Motor neuron (in vitro differentiated cells): ENCODE data around the gene IL16. TPM values are rescaled to one million over a fixed set of nuclear protein-coding genes. Genes with fewer than 3 reads are reported as not detected.

Experiments used
- ATAC-seq, 8 experiments: fragments of 200-7000 bp; cut with Tn5 transposase; replicated peaks in 6 of 8; 2 replicates each; pipeline ENCODE4 v1.8.0; 2021; ENCODE audit warnings: mild to moderate bottlenecking in 8 of 8, moderate library complexity in 8 of 8
- H3K27ac ChIP-seq, 2 donors: fragments of 250-450 bp; sonication (Bioruptor Pico); 2 replicates each; pipeline ENCODE4 v1.9.0; 2021; ENCODE audit warnings: antibody characterized with exemption in 2 of 2, mild to moderate bottlenecking in 2 of 2, moderate library complexity in 1 of 2
- H3K4me1 ChIP-seq, 2 donors: fragments of 250-450 bp; sonication (Bioruptor Pico); replicated peaks in 1 of 2; 2 replicates each; pipeline ENCODE4 v1.6.1; 2021; ENCODE audit warnings: antibody characterized with exemption in 2 of 2, mild to moderate bottlenecking in 2 of 2, moderate library complexity in 1 of 2
- H3K4me3 ChIP-seq, 5 donors: fragments of 250-450 bp; sonication (Bioruptor Pico); 2 replicates each; pipeline ENCODE4 v1.9.0; 2021; ENCODE audit warnings: antibody characterized with exemption in 5 of 5, mild to moderate bottlenecking in 5 of 5, moderate library complexity in 4 of 5
- whole genome bisulfite sequencing, 10 experiments: fragments of 450-650 bp; shearing (Covaris generic); methylation state at CpG; one replicate each; pipeline ENCODE4 v1.0.0; 2022; 5-methylcytosine and 5-hydroxymethylcytosine counted together
- in situ Hi-C, 9 experiments: fragments of 400-800 bp; cut with MboI; loops; one replicate each; pipeline ENCODE4 v1.15.0; 2021; ENCODE audit warnings: low sequenced_read_pairs in 9 of 9, low pct_unique_long_range_greater_than_20kb in 2 of 9; ENCODE audit not compliant: unreplicated experiment in 9 of 9
- total RNA-seq, 8 experiments: library from RNA; unstranded; fragments of 300-600 nt; gene quantifications; 2 replicates each; pipeline versions ENCODE4 v1.2.3 to v1.2.4, GENCODE V29; 2022

IL16 gene
- total RNA-seq, 8 experiments from 2014 or later: 0.22 to 1.1 (median 0.63) TPM

DNA sequence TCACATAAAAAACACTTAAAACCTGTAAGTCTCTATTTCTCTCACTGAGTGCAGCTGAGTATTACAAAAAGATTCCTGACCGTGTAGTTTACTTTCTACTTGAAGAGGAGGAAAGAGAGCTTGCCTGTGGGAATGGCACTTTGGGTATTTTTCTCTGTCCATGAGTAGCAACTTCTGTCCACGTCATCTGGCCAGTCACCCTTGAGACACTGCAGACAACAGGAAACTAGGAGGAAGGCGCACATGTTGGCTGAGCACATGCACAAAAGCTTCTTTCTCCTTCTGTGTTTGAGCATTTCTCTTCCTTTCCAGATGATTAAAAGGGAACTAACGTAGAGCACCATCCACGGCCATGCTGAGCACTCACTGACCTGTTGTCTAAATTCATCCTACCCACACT, 107.5 kb downstream of the IL16 start:
- in situ Hi-C loops: no loop called here
- peak in 6 of 8 experiments; percentile 41 to 66 (median 56) for ATAC-seq
- peaks cover 14 to 16% of the 10 kb centered on the region in 2 donors for H3K4me1 ChIP-seq
- 20 to 100% (median 60%) methylated on average over 1 to 5 of the region's 5 CpGs; no CpG with 5 or more reads in 2 of the 10 experiments for WGBS, 10 experiments
- peak overlapping the region; percentile 15 to 33 for H3K27ac ChIP-seq
- H3K4me3 ChIP-seq: no peak overlapping the region

DNA sequence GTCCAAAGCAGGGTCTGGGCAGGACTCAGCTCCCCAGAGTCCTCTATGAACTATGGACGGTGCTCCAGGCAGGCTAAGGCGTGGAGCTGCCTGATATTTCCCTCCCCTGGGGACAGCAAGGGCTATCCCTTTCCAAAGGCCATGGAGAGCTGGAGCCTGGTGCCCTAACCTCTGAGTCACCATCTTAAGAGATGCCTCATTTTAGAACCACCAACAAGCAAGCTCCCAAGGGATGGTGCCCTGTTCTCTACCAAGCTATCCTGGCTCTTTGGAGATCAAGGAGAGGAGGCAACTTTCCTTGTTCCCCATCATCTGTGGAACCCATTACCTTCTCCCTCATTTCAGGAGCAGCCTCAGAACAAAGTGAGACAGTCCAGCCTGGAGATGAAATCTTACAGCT, 111.6 kb downstream of the IL16 start:
- H3K4me3 ChIP-seq: no peak overlapping the region
- ATAC-seq: no peak
- in situ Hi-C loops: no loop called here
- WGBS, 10 experiments: 83% methylated on average over 2 of the region's 2 CpGs; no CpG with 5 or more reads in 9 of the 10 experiments
- peaks cover 13 to 14% of the 10 kb centered on the region in 2 donors for H3K4me1 ChIP-seq
- H3K27ac ChIP-seq: no peak overlapping the region

DNA sequence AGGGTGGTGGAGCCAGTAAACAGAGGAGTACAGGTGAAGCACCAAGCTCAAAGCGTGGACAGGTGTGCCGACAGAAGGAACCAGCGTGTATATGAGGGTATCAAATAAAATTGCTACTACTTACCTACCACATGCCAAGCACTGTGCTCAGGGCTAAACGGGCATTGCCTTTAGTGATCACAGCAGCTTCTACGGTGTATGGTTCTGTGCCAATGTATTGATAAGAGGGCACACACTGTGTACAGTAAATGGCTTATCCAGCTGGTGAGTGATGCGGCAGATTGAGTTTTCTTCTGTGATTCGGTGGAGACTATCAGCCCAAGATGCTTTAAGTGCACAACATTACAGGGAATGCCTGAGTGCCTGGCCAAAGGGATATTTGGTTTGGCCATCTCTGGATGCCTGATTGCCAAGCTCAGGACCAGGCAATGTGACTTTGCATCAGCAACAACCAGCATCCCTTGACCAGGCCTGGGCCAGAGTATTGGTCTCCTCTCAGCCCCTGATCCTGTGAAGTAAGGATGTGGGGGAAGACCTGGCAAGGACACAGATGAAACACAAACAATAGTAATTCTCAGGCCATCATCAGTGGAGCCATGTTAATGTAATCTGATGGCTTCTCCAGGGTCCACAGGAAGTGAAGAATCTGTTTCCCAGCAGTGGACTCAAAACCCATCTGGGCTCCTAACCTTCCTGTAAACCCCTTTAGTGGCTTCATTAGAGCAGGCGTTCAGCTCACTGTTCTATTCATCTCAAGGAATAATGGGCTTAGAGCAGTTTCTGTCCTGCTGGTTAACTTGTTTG, 113.2 kb downstream of the IL16 start:
- in situ Hi-C loops: no loop called here
- 67 to 100% (median 87%) methylated on average over 1 to 7 of the region's 8 CpGs; no CpG with 5 or more reads in 3 of the 10 experiments for WGBS, 10 experiments
- H3K27ac ChIP-seq: no peak overlapping the region
- no peak overlapping the region for H3K4me3 ChIP-seq
- no peak for ATAC-seq
- H3K4me1 ChIP-seq: no peaks in the 10 kb centered on the region

DNA sequence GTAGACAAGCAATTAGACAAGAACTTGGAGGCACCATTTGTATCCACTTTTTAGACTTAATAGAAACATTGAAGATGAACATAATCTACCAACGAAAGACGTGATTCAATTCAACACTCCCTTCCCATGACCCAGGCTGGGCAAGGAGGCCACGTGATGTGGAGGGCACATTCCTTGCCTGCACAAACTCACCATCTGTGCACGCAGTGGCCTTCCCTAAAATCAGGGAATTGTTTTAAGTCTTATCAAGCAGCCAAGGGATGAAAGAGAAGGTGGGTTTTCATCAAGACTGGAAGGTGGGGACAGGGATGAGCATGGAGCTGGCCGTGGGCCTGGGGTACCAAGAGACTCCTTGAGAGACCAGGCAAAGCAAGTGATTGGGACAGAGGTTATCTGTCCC, 113.8 kb downstream of the IL16 start:
- ATAC-seq: no peak
- H3K4me1 ChIP-seq: no peaks in the 10 kb centered on the region
- no peak overlapping the region for H3K4me3 ChIP-seq
- H3K27ac ChIP-seq: no peak overlapping the region
- 83 to 100% (median 92%) methylated on average over 1 to 5 of the region's 5 CpGs; no CpG with 5 or more reads in 3 of the 10 experiments for WGBS, 10 experiments
- in situ Hi-C loops: no loop called here

DNA sequence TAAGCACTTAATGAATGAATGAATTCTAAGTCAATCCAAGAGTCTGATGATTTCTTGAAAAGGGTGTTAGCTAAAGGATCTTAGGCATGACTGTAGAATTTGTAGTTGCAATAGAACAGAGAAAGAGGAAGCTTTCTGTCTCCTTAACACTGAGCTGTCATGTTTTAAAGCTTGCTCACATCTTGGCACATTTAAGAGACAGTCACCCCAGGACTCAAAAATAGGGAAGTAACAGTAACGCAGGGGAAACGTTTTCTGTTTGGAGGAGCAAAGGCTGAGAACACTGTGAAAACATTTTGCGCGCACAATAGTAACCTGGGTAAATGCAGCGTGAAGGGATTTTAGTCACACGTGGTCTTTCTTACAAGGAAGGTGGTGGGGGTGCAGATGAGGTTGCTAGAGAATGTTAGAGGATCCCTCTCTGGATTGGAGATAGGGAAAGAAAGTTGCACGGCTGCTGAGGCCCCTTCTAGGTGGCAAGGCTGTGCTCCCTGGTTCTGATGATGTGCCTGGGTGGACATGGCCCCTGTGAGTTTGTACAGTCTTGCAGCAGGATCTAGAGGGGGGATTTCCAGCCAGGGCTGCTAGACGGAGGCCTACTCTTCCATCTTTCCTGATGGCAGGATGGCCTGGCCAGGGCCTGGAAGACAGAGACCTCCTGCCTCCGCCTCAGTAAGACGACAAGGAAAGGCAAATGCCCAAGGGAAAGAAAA, 115.2 kb downstream of the IL16 start:
- no peak for ATAC-seq
- WGBS, 10 experiments: 42 to 96% (median 84%) methylated on average over 2 to 8 of the region's 10 CpGs; no CpG with 5 or more reads in 1 of the 10 experiments

DNA sequence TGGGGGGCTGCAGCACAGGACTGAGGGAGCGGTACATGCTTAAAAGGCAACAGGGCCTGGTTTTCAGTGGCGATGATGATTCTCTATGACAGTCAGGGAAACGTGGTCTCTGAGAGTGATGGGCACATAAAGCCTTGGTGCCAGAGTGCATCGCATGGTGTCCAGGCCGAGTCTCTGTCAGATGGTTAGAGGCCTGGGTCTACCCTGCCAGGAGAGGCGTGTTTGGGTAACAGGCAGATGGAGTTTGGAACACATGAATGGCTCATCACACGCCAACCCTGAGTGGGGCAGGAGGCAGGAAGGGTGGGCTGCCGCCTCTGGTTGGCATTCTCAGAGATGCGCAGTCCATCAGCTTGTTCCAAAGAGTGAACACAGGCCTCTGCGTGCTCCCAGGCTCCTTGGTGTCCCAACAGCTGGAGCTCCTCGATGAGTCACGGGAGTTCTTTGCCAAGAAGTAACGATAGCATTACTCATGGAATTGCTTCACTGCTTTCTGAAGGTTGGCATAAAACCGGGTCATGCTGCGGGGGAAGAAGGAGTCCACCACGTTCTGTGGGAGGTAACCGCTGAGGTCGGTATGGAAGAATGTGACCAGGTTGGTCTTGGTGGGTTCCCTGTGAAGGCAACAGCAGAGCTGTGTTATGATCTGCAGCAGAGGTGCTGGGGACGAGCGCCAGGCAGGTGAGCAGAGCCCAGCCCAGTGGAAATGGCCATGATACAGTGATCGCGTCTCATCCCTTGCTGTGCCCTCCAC, 116.3 kb downstream of the IL16 start:
- Histone ChIP-seq H3K4me3 (no peak overlapping the region), H3K4me1 (no peaks in the 10 kb centered on the region), H3K27ac (no peak overlapping the region)
- peak in 3 of 8 experiments; percentile 49 to 99 (median 98) for ATAC-seq
- 0 to 100% (median 53%) methylated on average over 1 to 9 of the region's 22 CpGs; no CpG with 5 or more reads in 2 of the 10 experiments for WGBS, 10 experiments
- in situ Hi-C loops: no loop called here

More for the DNA sequence above, 115.2 kb downstream of the IL16 start:
- Histone ChIP-seq H3K4me3 (no peak overlapping the region), H3K27ac (no peak overlapping the region), H3K4me1 (no peaks in the 10 kb centered on the region)
- in situ Hi-C loops: no loop called here

DNA sequence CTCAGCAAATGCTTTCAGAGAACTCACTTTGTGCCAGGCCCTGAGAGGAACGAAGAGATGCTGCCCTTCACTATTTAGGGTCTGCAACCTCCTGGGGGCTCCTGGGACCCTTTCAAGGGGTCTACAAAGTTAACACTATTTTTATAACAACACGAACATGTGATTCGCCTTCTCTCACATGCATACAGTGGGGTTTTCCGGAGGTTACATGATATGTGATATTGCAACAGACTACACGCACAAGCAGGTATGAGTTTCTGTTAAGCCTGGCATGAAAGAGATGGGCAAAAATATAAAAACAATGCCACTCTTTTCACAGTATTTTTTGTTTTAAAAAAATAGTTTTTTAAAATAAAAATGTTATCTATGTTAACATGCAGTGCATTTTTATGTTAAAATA, 117.0 kb downstream of the IL16 start:
- no peak overlapping the region for H3K4me3 ChIP-seq
- H3K4me1 ChIP-seq: no peaks in the 10 kb centered on the region
- WGBS, 10 experiments: 36 to 100% (median 88%) methylated on average over 2 to 5 of the region's 5 CpGs; no CpG with 5 or more reads in 1 of the 10 experiments
- no peak for ATAC-seq
- H3K27ac ChIP-seq: no peak overlapping the region
- in situ Hi-C loops: no loop called here

DNA sequence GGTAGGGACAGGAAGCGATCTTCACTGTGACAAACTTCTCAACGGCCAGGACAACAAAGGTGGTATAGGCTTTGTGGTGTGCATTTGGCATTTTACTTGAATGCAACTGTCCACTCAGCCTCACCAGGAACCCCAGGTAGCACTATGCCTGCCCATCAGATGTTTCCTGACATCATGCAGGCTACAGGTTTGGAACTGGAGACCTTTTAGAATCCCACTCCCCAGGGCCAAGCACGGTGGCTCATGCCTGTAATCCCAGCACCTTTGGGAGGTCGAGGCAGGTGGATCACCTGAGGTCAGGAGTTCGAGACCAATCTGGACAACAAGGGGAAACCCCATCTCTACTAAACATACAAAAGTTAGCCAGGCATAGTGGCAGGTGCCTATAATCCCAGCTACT, 117.7 kb downstream of the IL16 start:
- H3K4me1 ChIP-seq: no peaks in the 10 kb centered on the region
- in situ Hi-C loops: no loop called here
- H3K4me3 ChIP-seq: no peak overlapping the region
- no peak overlapping the region for H3K27ac ChIP-seq
- no peak for ATAC-seq
- 50 to 92% (median 83%) methylated on average over 1 to 3 of the region's 5 CpGs; no CpG with 5 or more reads in 4 of the 10 experiments for WGBS, 10 experiments

DNA sequence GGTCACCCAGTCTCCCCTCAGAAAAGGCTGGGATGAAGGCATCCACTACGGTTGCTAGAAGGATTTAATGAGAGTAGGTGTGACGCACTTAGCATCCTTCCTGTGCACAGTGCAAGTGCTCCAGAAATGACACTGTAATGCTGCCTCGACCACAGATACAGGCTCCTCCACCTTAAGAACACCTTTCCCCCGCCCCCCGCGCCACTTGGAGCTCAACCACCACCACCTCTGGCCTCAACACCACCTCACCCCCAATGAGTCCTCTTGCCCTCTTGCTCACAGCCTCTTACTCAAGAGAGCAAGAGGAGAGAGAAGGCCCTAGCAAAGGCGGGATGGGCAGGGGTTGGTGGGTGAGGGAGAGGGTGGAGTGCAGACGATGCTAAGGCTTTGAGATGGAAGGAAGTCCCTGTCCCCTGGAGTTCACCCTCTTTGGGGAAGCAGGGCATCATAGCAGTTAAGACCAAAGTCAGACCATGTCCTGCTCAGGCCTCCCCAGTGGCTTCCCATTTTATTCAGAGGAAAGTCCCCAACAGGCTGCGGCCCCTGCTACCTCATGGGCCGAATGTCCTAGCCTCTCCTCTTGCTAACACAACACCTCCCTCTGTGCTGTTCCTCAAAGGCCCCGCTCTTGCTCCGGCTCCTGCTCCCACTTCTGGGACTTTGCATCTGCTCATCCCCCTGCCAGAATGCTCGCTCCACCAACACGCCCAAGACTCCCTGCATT, 118.9 kb downstream of the IL16 start:
- no peaks in the 10 kb centered on the region for H3K4me1 ChIP-seq
- H3K4me3 ChIP-seq: no peak overlapping the region
- WGBS, 10 experiments: 89 to 100% (median 100%) methylated on average over 1 to 6 of the region's 14 CpGs; no CpG with 5 or more reads in 6 of the 10 experiments
- in situ Hi-C loops: no loop called here
- H3K27ac ChIP-seq: no peak overlapping the region
- no peak for ATAC-seq

DNA sequence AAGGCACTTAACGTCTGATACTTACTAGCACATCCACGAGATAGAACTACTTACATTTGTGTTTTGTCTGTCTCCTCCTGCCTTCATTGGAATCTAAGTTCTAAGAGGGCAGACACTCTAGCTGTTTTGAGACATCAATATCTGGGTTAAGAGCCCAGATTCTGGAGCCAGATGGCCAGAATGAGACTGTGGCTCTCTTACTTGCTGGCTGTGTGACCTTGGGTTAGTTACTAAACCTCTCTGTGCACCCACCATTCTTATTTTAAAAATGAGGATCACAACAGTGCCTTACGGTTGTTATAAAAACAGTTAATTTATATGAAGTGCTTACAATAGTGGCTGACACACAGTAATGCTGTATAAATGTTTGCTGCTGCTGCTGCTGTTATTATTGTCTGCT, 119.6 kb downstream of the IL16 start:
- Histone ChIP-seq H3K27ac (no peak overlapping the region), H3K4me3 (no peak overlapping the region), H3K4me1 (no peaks in the 10 kb centered on the region)
- 80 to 100% (median 95%) methylated on average over 1 to 3 of the region's 3 CpGs; no CpG with 5 or more reads in 2 of the 10 experiments for WGBS, 10 experiments
- in situ Hi-C loops: no loop called here
- ATAC-seq: no peak

DNA sequence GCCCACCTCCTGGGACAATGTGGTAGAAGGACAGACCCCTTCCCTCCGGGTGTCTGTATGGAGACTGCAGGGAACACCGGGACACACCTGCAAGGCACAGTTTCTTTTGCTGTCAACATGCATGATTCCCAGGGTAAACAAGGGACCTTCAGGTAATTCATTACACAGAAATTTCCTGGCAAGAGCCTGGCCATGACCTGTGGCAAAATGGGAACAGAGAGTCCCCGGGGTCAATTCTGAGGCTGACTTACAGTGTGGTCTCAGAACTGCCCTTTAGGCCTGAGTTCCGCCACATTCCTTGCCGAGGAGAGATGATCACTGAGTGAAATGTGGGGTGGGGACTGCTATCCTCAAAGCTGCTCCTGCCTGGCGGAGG, 121.0 kb downstream of the IL16 start:
- no peak overlapping the region for H3K4me3 ChIP-seq
- ATAC-seq: no peak
- in situ Hi-C loops: no loop called here
- no peak overlapping the region for H3K27ac ChIP-seq
- H3K4me1 ChIP-seq: no peaks in the 10 kb centered on the region
- WGBS, 10 experiments: 73 to 100% (median 87%) methylated on average over 2 to 4 of the region's 6 CpGs; no CpG with 5 or more reads in 5 of the 10 experiments

DNA sequence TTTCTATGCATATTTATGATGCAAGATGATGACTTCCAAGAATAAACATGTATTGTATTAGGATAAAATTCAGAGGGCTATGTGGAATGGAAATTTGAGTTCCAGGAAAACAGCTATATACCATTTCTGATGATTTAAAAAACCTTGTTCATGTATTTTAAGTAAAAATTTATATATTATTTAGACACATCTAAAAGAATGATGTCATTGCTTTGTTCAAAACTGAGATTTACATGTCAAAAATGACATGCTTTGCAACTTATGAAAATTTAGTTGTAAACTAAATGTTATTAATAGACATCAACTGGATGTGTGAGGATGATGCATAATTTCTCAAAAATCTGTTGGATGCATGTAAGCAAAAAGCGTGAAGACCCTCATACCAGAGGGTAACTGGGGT, 125.0 kb downstream of the IL16 start:
- ATAC-seq: no peak
- Histone ChIP-seq H3K27ac (no peak overlapping the region), H3K4me3 (no peak overlapping the region), H3K4me1 (no peaks in the 10 kb centered on the region)
- WGBS, 10 experiments: 89 to 100% (median 94%) methylated on average over 1 of the region's 1 CpG; no CpG with 5 or more reads in 6 of the 10 experiments
- in situ Hi-C loops: no loop called here
